Loucy (cell line): ENCODE data around the gene SH3PXD2B.

Experiments used
- H2AFZ ChIP-seq: fragments of 200-600 bp; sonication (generic); 2 replicates; pipeline ENCODE4 v1.6.0; 2016; ENCODE audit warnings: antibody characterized with exemption, mild to moderate bottlenecking, low read length, moderate library complexity
- H3F3A ChIP-seq: fragments of 200-600 bp; 2 replicates; pipeline ENCODE4 v1.6.0; 2016; ENCODE audit warnings: antibody characterized with exemption, low read depth, mild to moderate bottlenecking
- H3K27me3 ChIP-seq: fragments of 200-600 bp; sonication (generic); 2 replicates; pipeline ENCODE4 v1.6.1; 2014; ENCODE audit warnings: low read length, mild to moderate bottlenecking; ENCODE audit not compliant: insufficient read depth, poor library complexity, severe bottlenecking
- H3K36me3 ChIP-seq: fragments of 200-600 bp; sonication (generic); 2 replicates; pipeline ENCODE4 v1.6.1; 2016; ENCODE audit warnings: low read length; ENCODE audit not compliant: insufficient read depth
- H3K4me1 ChIP-seq: fragments of 200-600 bp; sonication (generic); 2 replicates; pipeline ENCODE4 v1.5.1; 2014; ENCODE audit warnings: low read length, mild to moderate bottlenecking; ENCODE audit not compliant: insufficient read depth, poor library complexity, severe bottlenecking
- H3K4me2 ChIP-seq: fragments of 200-600 bp; sonication (generic); 2 replicates; pipeline ENCODE4 v1.6.0; 2014; ENCODE audit warnings: antibody characterized with exemption, low read length, low read depth, mild to moderate bottlenecking; ENCODE audit not compliant: poor library complexity, severe bottlenecking
- H3K4me3 ChIP-seq: fragments of 200-600 bp; sonication (generic); 2 replicates; pipeline ENCODE4 v1.5.1; 2014; ENCODE audit warnings: low read length, mild to moderate bottlenecking, mixed read lengths; ENCODE audit not compliant: poor library complexity, severe bottlenecking
- H3K79me2 ChIP-seq: fragments of 200-600 bp; sonication (generic); 2 replicates; pipeline ENCODE4 v1.6.1; 2014; ENCODE audit warnings: low read length; ENCODE audit not compliant: insufficient read depth
- H3K9ac ChIP-seq: fragments of 200-600 bp; sonication (generic); 2 replicates; pipeline ENCODE4 v1.6.0; 2014; ENCODE audit warnings: mild to moderate bottlenecking, low read depth, low read length, moderate library complexity; ENCODE audit not compliant: poor library complexity, severe bottlenecking
- H3K9me2 ChIP-seq: fragments of 200-600 bp; sonication (generic); replicated peaks from 2 replicates; pipeline ENCODE4 v1.6.1; 2016; ENCODE audit warnings: low read depth, low read length, mixed read lengths
- H3K9me3 ChIP-seq: fragments of 200-600 bp; sonication (generic); 2 replicates; pipeline ENCODE4 v1.6.1; 2014; ENCODE audit warnings: mild to moderate bottlenecking, antibody characterized with exemption, low read length, low read depth; ENCODE audit not compliant: insufficient read depth
- H4K20me1 ChIP-seq: fragments of 200-600 bp; sonication (generic); 2 replicates; pipeline ENCODE4 v1.6.0; 2014; ENCODE audit warnings: antibody characterized with exemption, low read length, mild to moderate bottlenecking; ENCODE audit not compliant: insufficient read depth, poor library complexity, severe bottlenecking
- CTCF ChIP-seq: fragments of 200-600 bp; sonication (generic); conservative IDR thresholded peaks from 2 replicates; pipeline ENCODE4 v1.5.1; 2014; ENCODE audit warnings: mild to moderate bottlenecking, antibody characterized with exemption, low read length
- EZH2phosphoT487 ChIP-seq: fragments of 200-600 bp; IDR thresholded peaks from 2 replicates; pipeline ENCODE4 v1.6.1; 2018; ENCODE audit warnings: antibody characterized with exemption, mild to moderate bottlenecking, moderate library complexity, borderline replicate concordance

SH3PXD2B gene

GRCh38 chr5:172488221-172488620 is 33.9 kb upstream of the SH3PXD2B start:
- Histone ChIP-seq H3F3A (no peaks in the 10 kb centered on the region), H3K9me3 (no peaks in the 10 kb centered on the region), H3K27me3 (no peaks in the 10 kb centered on the region), H3K79me2 (no peaks in the 10 kb centered on the region), H3K9me2 (no peaks in the 10 kb centered on the region), H3K4me1 (no peaks in the 10 kb centered on the region), H3K9ac (no peak overlapping the region), H4K20me1 (no peaks in the 10 kb centered on the region), H3K36me3 (no peaks in the 10 kb centered on the region), H3K4me2 (no peak overlapping the region), H2AFZ (no peak overlapping the region), H3K4me3 (no peak overlapping the region)
- TF ChIP-seq CTCF, result no peak
- TF ChIP-seq EZH2phosphoT487, result no peak

GRCh38 chr5:172487671-172488070 is 33.3 kb upstream of the SH3PXD2B start:
- Histone ChIP-seq H3F3A (no peaks in the 10 kb centered on the region), H3K79me2 (no peaks in the 10 kb centered on the region)

GRCh38 chr5:172486912-172487311 is 32.6 kb upstream of the SH3PXD2B start:
- Histone ChIP-seq H3K4me2 (no peak overlapping the region), H3K9ac (no peak overlapping the region)
- TF ChIP-seq EZH2phosphoT487 (no peak), CTCF (no peak)

More at GRCh38 chr5:172487671-172488070, 33.3 kb upstream of the SH3PXD2B start:
- no peaks in the 10 kb centered on the region for H3K9me2 ChIP-seq
- H3K4me2 ChIP-seq, result no peak overlapping the region
- no peaks in the 10 kb centered on the region for H3K4me1 ChIP-seq
- no peaks in the 10 kb centered on the region for H3K36me3 ChIP-seq
- no peaks in the 10 kb centered on the region for H3K9me3 ChIP-seq
- H3K9ac ChIP-seq, result no peak overlapping the region
- TF ChIP-seq EZH2phosphoT487 (no peak), CTCF (no peak)
- no peak overlapping the region for H2AFZ ChIP-seq
- no peaks in the 10 kb centered on the region for H3K27me3 ChIP-seq
- no peak overlapping the region for H3K4me3 ChIP-seq
- H4K20me1 ChIP-seq, result no peaks in the 10 kb centered on the region

More at GRCh38 chr5:172486912-172487311, 32.6 kb upstream of the SH3PXD2B start:
- Histone ChIP-seq H3F3A (no peaks in the 10 kb centered on the region), H3K4me1 (no peaks in the 10 kb centered on the region), H3K9me2 (no peaks in the 10 kb centered on the region), H3K27me3 (no peaks in the 10 kb centered on the region), H3K79me2 (no peaks in the 10 kb centered on the region), H3K4me3 (no peak overlapping the region), H2AFZ (no peak overlapping the region), H3K9me3 (no peaks in the 10 kb centered on the region), H4K20me1 (no peaks in the 10 kb centered on the region), H3K36me3 (no peaks in the 10 kb centered on the region)
